GM12874 (cell line): ENCODE results near the gene SLCO6A1.

ENCODE experiments used
- CTCF ChIP-seq: IDR thresholded peaks from 2 replicates; pipeline ENCODE4 v1.5.1; 2011; ENCODE audit warnings: low read depth, mild to moderate bottlenecking, control low read depth, low read length, moderate library complexity; ENCODE audit not compliant: insufficient read depth

SLCO6A1 gene

GRCh38 chr5:102537011-102537410 lies 38.2 kb upstream of the SLCO6A1 start:
- TF ChIP-seq CTCF = no peak

GRCh38 chr5:102536323-102536928 lies 37.6 kb upstream of the SLCO6A1 start:
- TF ChIP-seq CTCF = 0 out of 2 replicates have a peak, but pooled peaks have one; percentile 7

GRCh38 chr5:102532123-102532522 lies 33.3 kb upstream of the SLCO6A1 start:
- no peak for TF ChIP-seq CTCF

- no peak for TF ChIP-seq CTCF
Measured at GRCh38 chr5:102531506-102531905, 32.7 kb upstream of the SLCO6A1 start.

- TF ChIP-seq CTCF = no peak
Measured at GRCh38 chr5:102529447-102529846, 30.6 kb upstream of the SLCO6A1 start.

- no peak for TF ChIP-seq CTCF
Measured at GRCh38 chr5:102529031-102529430, 30.2 kb upstream of the SLCO6A1 start.

- TF ChIP-seq CTCF = no peak
Measured at GRCh38 chr5:102528600-102528999, 29.8 kb upstream of the SLCO6A1 start.

- no peak for TF ChIP-seq CTCF
Measured at GRCh38 chr5:102527547-102527946, 28.7 kb upstream of the SLCO6A1 start.
